HG03280 (cell line): Measurements from ENCODE around the gene PHF12.
"Not testable (repeated sequence)": the region's sequence is repeated elsewhere in the genome, so short reads cannot be mapped to it uniquely, and the experiment has no call there.

Experiments used
- ATAC-seq: cut with Tn5 transposase; IDR thresholded peaks from one replicate; pipeline ENCODE4 v1.9.1; 2021; ENCODE audit warnings: mild to moderate bottlenecking, moderate library complexity; ENCODE audit not compliant: unreplicated experiment

Gene PHF12

GRCh38 chr17:28904800-28905199, 46.5 kb downstream of the PHF12 start:
- no peak for ATAC-seq

- not testable (repeated sequence) for ATAC-seq
These were observed 47.8 kb downstream of the PHF12 start for GRCh38 chr17:28903546-28903841.

GRCh38 chr17:28902819-28903545, 48.3 kb downstream of the PHF12 start, which contains the start of gene DHRS13:
TSS of gene DHRS13 (minus strand) at chr17:28903079. CDS start at chr17:28902944, 135 bp downstream.
- ATAC-seq = peak; percentile 92

GRCh38 chr17:28901866-28902818, 49.2 kb downstream of the PHF12 start:
- peak; percentile 35 for ATAC-seq

- ATAC-seq = no peak
These were observed 50.2 kb downstream of the PHF12 start for GRCh38 chr17:28900986-28901726.

- ATAC-seq = no peak
These were observed 52.0 kb downstream of the PHF12 start for GRCh38 chr17:28899212-28899815.

- no peak for ATAC-seq
These were observed 52.8 kb downstream of the PHF12 start for GRCh38 chr17:28898527-28898955.

GRCh38 chr17:28897769-28898526, 53.4 kb downstream of the PHF12 start:
- no peak for ATAC-seq

- ATAC-seq = no peak
These were observed 54.2 kb downstream of the PHF12 start, which contains the start of gene FLOT2 for GRCh38 chr17:28896884-28897768. TSS of gene FLOT2 (minus strand) at chr17:28897733. CDS start at chr17:28897574, 159 bp downstream.

GRCh38 chr17:28896491-28896883, 54.8 kb downstream of the PHF12 start:
- ATAC-seq = no peak

- ATAC-seq = no peak
These were observed 55.4 kb downstream of the PHF12 start for GRCh38 chr17:28895794-28896447.

- not testable (repeated sequence) for ATAC-seq
These were observed 57.8 kb downstream of the PHF12 start for GRCh38 chr17:28893248-28894183.

GRCh38 chr17:28892024-28892423, 59.3 kb downstream of the PHF12 start:
- ATAC-seq = no peak

- no peak for ATAC-seq
These were observed 60.1 kb downstream of the PHF12 start for GRCh38 chr17:28891201-28891600.

- ATAC-seq = no peak
These were observed 61.3 kb downstream of the PHF12 start for GRCh38 chr17:28889996-28890395.

- ATAC-seq = no peak
These were observed 62.5 kb downstream of the PHF12 start for GRCh38 chr17:28888832-28889231.

GRCh38 chr17:28887871-28888471, 63.3 kb downstream of the PHF12 start:
- no peak for ATAC-seq
